ENCODE results near the gene TRAF7. TPM values are rescaled to one million over a fixed set of nuclear protein-coding genes. Genes with fewer than 3 reads are reported as not detected.

TRAF7 gene
- total RNA-seq, 1 donor from 2014 or later, result 38.8 TPM

DNA sequence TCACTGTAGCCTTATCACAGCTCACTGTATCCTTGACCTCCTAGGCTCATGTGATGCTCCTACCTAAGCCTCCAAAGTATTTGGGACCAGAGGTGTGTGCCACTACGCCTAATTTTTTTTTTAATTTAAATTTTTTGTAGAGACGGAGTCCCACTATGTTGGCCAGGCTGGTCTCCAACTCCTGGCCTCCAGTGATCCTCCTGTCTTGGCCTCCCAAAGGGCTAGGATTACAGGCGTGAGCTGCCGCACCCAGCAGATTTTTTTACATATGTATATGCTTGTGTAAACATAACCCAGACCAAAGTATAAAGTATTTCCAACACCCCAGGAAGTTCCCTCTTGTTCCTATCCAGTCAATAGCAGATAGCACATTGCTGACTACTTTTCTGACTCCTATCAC, 60.7 kb downstream of the TRAF7 start:
- H3K36me3 ChIP-seq, result no peaks in the 10 kb centered on the region
- TF ChIP-seq, protein P1, sequence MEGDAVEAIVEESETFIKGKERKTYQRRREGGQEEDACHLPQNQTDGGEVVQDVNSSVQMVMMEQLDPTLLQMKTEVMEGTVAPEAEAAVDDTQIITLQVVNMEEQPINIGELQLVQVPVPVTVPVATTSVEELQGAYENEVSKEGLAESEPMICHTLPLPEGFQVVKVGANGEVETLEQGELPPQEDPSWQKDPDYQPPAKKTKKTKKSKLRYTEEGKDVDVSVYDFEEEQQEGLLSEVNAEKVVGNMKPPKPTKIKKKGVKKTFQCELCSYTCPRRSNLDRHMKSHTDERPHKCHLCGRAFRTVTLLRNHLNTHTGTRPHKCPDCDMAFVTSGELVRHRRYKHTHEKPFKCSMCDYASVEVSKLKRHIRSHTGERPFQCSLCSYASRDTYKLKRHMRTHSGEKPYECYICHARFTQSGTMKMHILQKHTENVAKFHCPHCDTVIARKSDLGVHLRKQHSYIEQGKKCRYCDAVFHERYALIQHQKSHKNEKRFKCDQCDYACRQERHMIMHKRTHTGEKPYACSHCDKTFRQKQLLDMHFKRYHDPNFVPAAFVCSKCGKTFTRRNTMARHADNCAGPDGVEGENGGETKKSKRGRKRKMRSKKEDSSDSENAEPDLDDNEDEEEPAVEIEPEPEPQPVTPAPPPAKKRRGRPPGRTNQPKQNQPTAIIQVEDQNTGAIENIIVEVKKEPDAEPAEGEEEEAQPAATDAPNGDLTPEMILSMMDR (IDR thresholded peaks at IDR 0.05), result no peak
- TF ChIP-seq POLR2AphosphoS5 (IDR thresholded peaks at IDR 0.05; ENCODE audit: insufficient read depth in 1 of 2, low read depth in 1 of 2) (no peak), POLR2A (IDR thresholded peaks at IDR 0.05) (no peak)
- H3K27ac ChIP-seq, result no peak overlapping the region
- intact Hi-C loops (cut with DNase I), result no loop called here
- DNase-seq (ENCODE audit: extremely low spot score in 2 of 2), result no peak
- H3K4me1 ChIP-seq, result peaks cover 31% of the 10 kb centered on the region
- no peaks in the 10 kb centered on the region for H3K9me3 ChIP-seq
- no peak overlapping the region for H3K4me3 ChIP-seq
- H3K27me3 ChIP-seq, result no peaks in the 10 kb centered on the region

GRCh38 chr16:2223221-2223941, 67.8 kb downstream of the TRAF7 start, which contains the start of gene E4F1:
Gene E4F1 (plus strand): TSS chr16:2223591. CDS start chr16:2223614, 23 bp downstream.
- Histone ChIP-seq H3K4me1 (peaks cover 31% of the 10 kb centered on the region), H3K27ac (peak within 1 kb of the TSS; percentile 89), H3K9me3 (no peaks in the 10 kb centered on the region), H3K36me3 (no peaks in the 10 kb centered on the region), H3K4me3 (peak within 1 kb of the TSS; percentile 82 to 99), H3K27me3 (no peaks in the 10 kb centered on the region)
- intact Hi-C loops (cut with DNase I), result no loop called here
- peak; percentile 98 for DNase-seq (ENCODE audit: extremely low spot score in 2 of 2)
- TF ChIP-seq POLR2AphosphoS5 (IDR thresholded peaks at IDR 0.05; ENCODE audit: insufficient read depth in 1 of 2, low read depth in 1 of 2), result peak; percentile 88 to 91
- peak in 1 of 2 donors; percentile 72 for TF ChIP-seq POLR2A (IDR thresholded peaks at IDR 0.05)
- TF ChIP-seq, protein P1 (IDR thresholded peaks at IDR 0.05), result no peak

DNA sequence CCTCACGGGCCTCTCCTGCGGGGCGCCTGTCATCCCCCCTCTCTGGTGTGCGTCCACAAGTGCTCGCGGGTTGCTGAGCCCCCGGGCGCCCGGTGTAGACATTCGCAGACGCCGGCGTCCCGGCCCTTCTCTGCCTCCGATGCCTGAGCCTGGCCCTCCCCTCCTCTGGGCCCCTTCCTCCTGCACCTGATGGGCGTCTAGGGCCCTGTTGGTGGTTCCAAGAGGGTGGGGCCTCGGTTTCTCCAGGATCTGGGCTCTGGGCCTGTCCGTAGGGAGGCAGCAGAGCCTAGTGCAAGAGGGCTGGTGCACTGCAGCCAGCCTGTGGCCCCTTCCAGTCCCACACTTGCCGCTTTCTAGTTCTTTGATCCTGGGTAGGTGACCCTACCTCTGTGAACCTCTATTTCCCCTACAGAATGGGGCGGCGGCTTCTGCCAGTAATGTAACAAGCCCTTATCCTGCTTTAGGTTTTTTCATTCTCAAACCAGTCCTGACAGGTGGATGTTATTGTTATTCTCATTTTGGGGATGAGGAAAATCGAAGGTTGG, 68.4 kb downstream of the TRAF7 start:
- Histone ChIP-seq H3K27ac (peak overlapping the region; percentile 89), H3K4me3 (peak overlapping the region; percentile 82 to 99), H3K36me3 (peaks cover 0 to 6% of the 10 kb centered on the region in 2 donors), H3K9me3 (no peaks in the 10 kb centered on the region), H3K4me1 (peaks cover 31% of the 10 kb centered on the region), H3K27me3 (no peaks in the 10 kb centered on the region)
- TF ChIP-seq POLR2AphosphoS5 (IDR thresholded peaks at IDR 0.05; ENCODE audit: insufficient read depth in 1 of 2, low read depth in 1 of 2), result no peak
- no peak for TF ChIP-seq POLR2A (IDR thresholded peaks at IDR 0.05)
- TF ChIP-seq, protein P1 (IDR thresholded peaks at IDR 0.05), result no peak
- intact Hi-C loops (cut with DNase I), result no loop called here
- no peak for DNase-seq (ENCODE audit: extremely low spot score in 2 of 2)

GRCh38 chr16:2226245-2226793, 70.7 kb downstream of the TRAF7 start:
- no peak for DNase-seq (ENCODE audit: extremely low spot score in 2 of 2)
- Histone ChIP-seq H3K9me3 (no peaks in the 10 kb centered on the region), H3K27ac (no peak overlapping the region), H3K27me3 (no peaks in the 10 kb centered on the region), H3K36me3 (peaks cover 0 to 24% of the 10 kb centered on the region in 2 donors), H3K4me3 (no peak overlapping the region), H3K4me1 (peaks cover 41% of the 10 kb centered on the region)
- intact Hi-C loops (cut with DNase I), result no loop called here
- no peak for TF ChIP-seq POLR2AphosphoS5 (IDR thresholded peaks at IDR 0.05; ENCODE audit: insufficient read depth in 1 of 2, low read depth in 1 of 2)
- TF ChIP-seq POLR2A (IDR thresholded peaks at IDR 0.05), result no peak
- TF ChIP-seq, protein P1 (IDR thresholded peaks at IDR 0.05), result no peak
